ENCODE measurements around the gene MVB12A. TPM values are rescaled to one million over a fixed set of nuclear protein-coding genes. Genes with fewer than 3 reads are reported as not detected.

The MVB12A gene
- total and polyA plus RNA-seq, 10 of the 15 experiments (the other 5 are each of a cell fraction or from before 2014, with no cell fraction given) = 1.2 to 47.6 (median 26.3) TPM

GRCh38 chr19:17419621-17420474, at the start of gene MVB12A (continued):
- TF ChIP-seq, protein P1, sequence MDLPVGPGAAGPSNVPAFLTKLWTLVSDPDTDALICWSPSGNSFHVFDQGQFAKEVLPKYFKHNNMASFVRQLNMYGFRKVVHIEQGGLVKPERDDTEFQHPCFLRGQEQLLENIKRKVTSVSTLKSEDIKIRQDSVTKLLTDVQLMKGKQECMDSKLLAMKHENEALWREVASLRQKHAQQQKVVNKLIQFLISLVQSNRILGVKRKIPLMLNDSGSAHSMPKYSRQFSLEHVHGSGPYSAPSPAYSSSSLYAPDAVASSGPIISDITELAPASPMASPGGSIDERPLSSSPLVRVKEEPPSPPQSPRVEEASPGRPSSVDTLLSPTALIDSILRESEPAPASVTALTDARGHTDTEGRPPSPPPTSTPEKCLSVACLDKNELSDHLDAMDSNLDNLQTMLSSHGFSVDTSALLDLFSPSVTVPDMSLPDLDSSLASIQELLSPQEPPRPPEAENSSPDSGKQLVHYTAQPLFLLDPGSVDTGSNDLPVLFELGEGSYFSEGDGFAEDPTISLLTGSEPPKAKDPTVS (IDR thresholded peaks at IDR 0.05; ENCODE audit: low read depth, low read length) = no peak
- TF ChIP-seq NFYB (IDR thresholded peaks at IDR 0.05; ENCODE audit: insufficient read depth, low read depth, low read length) (peak; percentile 81), SKIL (IDR thresholded peaks at IDR 0.05; ENCODE audit: low read depth, poor library complexity, severe bottlenecking) (no peak), SIX5 (IDR thresholded peaks at IDR 0.05; ENCODE audit: low read depth, low read length, severe bottlenecking) (peak; percentile 81), NFXL1 (IDR thresholded peaks at IDR 0.05; ENCODE audit: borderline replicate concordance) (no peak), HDAC6 (IDR thresholded peaks at IDR 0.05; ENCODE audit: unreplicated experiment) (no peak), SRF (IDR thresholded peaks at IDR 0.05; ENCODE audit: low read depth in 2 of 2, low read length in 2 of 2) (peak in 1 of 2 experiments; percentile 47; a peak in 1 of 4 replicates), NR2F1 (conservative IDR thresholded peaks at IDR 0.05) (no peak), POLR2A (IDR thresholded peaks at IDR 0.05; ENCODE audit: low read depth, low read length) (peak; percentile 67), TBL1XR1 (IDR thresholded peaks at IDR 0.05; ENCODE audit: low read depth, low read length) (0 out of 2 replicates have a peak, but pooled peaks have one; percentile 6), GABPA (IDR thresholded peaks at IDR 0.05; ENCODE audit: low read depth) (peak; percentile 96), RUNX3 (IDR thresholded peaks at IDR 0.05; ENCODE audit: low read length) (peak; percentile 46; the same call in 1 of the 2 replicates), EGR1 (IDR thresholded peaks at IDR 0.05; ENCODE audit: borderline replicate concordance in 1 of 2, low read depth in 2 of 2, low read length in 2 of 2) (peak in 1 of 2 experiments; percentile 67; a peak in 1 of 3 replicates), MLLT1 (IDR thresholded peaks at IDR 0.05) (peak; percentile 65; the same call in 1 of the 2 replicates), TAF1 (IDR thresholded peaks at IDR 0.05; ENCODE audit: borderline replicate concordance, low read depth, low read length) (0 out of 2 replicates have a peak, but pooled peaks have one; percentile 17), ZNF384 (IDR thresholded peaks at IDR 0.05; ENCODE audit: borderline replicate concordance, low read depth, low read length) (peak; percentile 44; the same call in 1 of the 2 replicates), EED (IDR thresholded peaks at IDR 0.05; ENCODE audit: low read depth) (peak; percentile 56; the same call in 1 of the 2 replicates)
- TF ChIP-seq, protein P2, sequence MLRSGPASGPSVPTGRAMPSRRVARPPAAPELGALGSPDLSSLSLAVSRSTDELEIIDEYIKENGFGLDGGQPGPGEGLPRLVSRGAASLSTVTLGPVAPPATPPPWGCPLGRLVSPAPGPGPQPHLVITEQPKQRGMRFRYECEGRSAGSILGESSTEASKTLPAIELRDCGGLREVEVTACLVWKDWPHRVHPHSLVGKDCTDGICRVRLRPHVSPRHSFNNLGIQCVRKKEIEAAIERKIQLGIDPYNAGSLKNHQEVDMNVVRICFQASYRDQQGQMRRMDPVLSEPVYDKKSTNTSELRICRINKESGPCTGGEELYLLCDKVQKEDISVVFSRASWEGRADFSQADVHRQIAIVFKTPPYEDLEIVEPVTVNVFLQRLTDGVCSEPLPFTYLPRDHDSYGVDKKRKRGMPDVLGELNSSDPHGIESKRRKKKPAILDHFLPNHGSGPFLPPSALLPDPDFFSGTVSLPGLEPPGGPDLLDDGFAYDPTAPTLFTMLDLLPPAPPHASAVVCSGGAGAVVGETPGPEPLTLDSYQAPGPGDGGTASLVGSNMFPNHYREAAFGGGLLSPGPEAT (IDR thresholded peaks at IDR 0.05; ENCODE audit: low read depth) = peak; percentile 65
